WTC11 (cell line): ENCODE results near the gene CIT.

Experiments
- AR ChIP-seq: fragments of 250-450 bp; sonication (Bioruptor Pico); IDR thresholded peaks from 2 replicates; pipeline ENCODE4 v1.9.0; 2021; ENCODE audit warnings: mild to moderate bottlenecking
- ATF2 ChIP-seq: sonication (generic); formaldehyde crosslinking; IDR thresholded peaks from 2 replicates; pipeline ENCODE4 v1.8.1; 2022; ENCODE audit warnings: low read depth, missing genetic modification reagents, borderline replicate concordance
- CTCF ChIP-seq: fragments of 200-600 bp; IDR thresholded peaks from 2 replicates; pipeline ENCODE4 v1.8.0; 2022; ENCODE audit warnings: antibody characterized with exemption
- GABPB1 ChIP-seq: sonication (generic); formaldehyde crosslinking; IDR thresholded peaks from 2 replicates; pipeline ENCODE4 v1.8.1; 2023; ENCODE audit warnings: mild to moderate bottlenecking, missing genetic modification reagents
- MAX ChIP-seq: sonication (generic); formaldehyde crosslinking; IDR thresholded peaks from 2 replicates; pipeline ENCODE4 v1.8.0; 2022; ENCODE audit warnings: mild to moderate bottlenecking, missing genetic modification reagents
- NFYB ChIP-seq: sonication (generic); formaldehyde crosslinking; conservative IDR thresholded peaks from 2 replicates; pipeline ENCODE4 v1.8.0; 2022; ENCODE audit warnings: low read depth, missing genetic modification reagents
- SMAD3 ChIP-seq: sonication (generic); formaldehyde crosslinking; IDR thresholded peaks from 2 replicates; pipeline ENCODE4 v1.8.0; 2022; ENCODE audit warnings: missing genetic modification reagents, mild to moderate bottlenecking, borderline replicate concordance
- SP1 ChIP-seq: sonication (generic); formaldehyde crosslinking; conservative IDR thresholded peaks from 2 replicates; pipeline ENCODE4 v1.8.1; 2022; ENCODE audit warnings: missing genetic modification reagents
- TEAD4 ChIP-seq: sonication (generic); formaldehyde crosslinking; IDR thresholded peaks from 2 replicates; pipeline ENCODE4 v1.8.0; 2022; ENCODE audit warnings: mild to moderate bottlenecking, missing genetic modification reagents

- TF ChIP-seq SP1 (CRISPR knock-in tag) (no peak), CTCF (no peak), ATF2 (CRISPR knock-in tag) (no peak), TEAD4 (CRISPR knock-in tag) (no peak), NFYB (CRISPR knock-in tag) (no peak), GABPB1 (no peak), MAX (CRISPR knock-in tag) (no peak), SMAD3 (no peak), AR (CRISPR knock-in tag) (no peak)
Measured at GRCh38 chr12:119665164-119665929, 211.8 kb downstream of the CIT start.
